Measurements from ENCODE around the gene PIGU. TPM values are rescaled to one million over a fixed set of nuclear protein-coding genes. Genes with fewer than 3 reads are reported as not detected.

The PIGU gene
- total RNA-seq, 2 donors from 2014 or later = 35.8 to 41.2 TPM

DNA sequence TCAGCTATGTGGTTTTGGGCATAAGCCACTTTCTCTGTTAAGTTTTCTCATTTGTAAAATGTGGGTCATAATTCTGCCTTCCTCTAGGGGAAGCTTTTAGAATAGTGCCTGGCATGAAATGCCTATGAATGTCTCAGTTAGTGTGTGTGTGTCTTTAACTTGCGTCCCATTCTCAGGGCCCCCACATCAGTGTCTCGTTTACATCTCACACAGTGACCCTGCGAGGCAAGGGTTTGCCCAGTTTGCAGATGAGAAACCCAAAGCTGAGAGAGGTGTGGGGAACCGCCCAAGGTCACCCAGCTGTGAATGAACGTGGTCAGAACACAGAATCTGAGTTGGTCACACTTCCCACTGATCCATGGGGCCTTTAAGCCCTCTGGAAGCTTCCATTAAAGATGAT lies 146.6 kb downstream of the PIGU start:
- 91 to 93% methylated on average over 4 to 5 of the region's 5 CpGs for WGBS, 2 experiments (ENCODE audit: insufficient coverage in 1 of 2, insufficient read length in 1 of 2)
- DNase-seq = no peak
- H3K27me3 Mint-ChIP-seq (ENCODE audit: insufficient read depth) = no peaks in the 10 kb centered on the region
- peaks cover 2% of the 10 kb centered on the region for H3K4me1 Mint-ChIP-seq
- Histone ChIP-seq H3K27ac (ENCODE audit: low read depth, low read length) (no peak overlapping the region), H3K4me1 (ENCODE audit: control insufficient read depth, insufficient read depth, low read length) (no peaks in the 10 kb centered on the region), H3K9me3 (ENCODE audit: control insufficient read depth, low read length) (no peaks in the 10 kb centered on the region), H3K4me3 (ENCODE audit: low read length) (no peak overlapping the region), H3K36me3 (ENCODE audit: control insufficient read depth, insufficient read depth, low read length) (peaks cover 87% of the 10 kb centered on the region), H3K9ac (ENCODE audit: extremely low read depth, low read length, poor library complexity, severe bottlenecking) (no peak overlapping the region), H3K27me3 (ENCODE audit: control insufficient read depth, insufficient read depth, low read length, poor library complexity, severe bottlenecking) (no peaks in the 10 kb centered on the region)
- H3K9me3 Mint-ChIP-seq = no peaks in the 10 kb centered on the region
- no peak for TF ChIP-seq CTCF (conservative IDR thresholded peaks at IDR 0.05)
- no peak overlapping the region for H3K4me3 Mint-ChIP-seq
- H3K36me3 Mint-ChIP-seq (ENCODE audit: low read depth) = peaks cover 79% of the 10 kb centered on the region
- H3K27ac Mint-ChIP-seq = no peak overlapping the region

DNA sequence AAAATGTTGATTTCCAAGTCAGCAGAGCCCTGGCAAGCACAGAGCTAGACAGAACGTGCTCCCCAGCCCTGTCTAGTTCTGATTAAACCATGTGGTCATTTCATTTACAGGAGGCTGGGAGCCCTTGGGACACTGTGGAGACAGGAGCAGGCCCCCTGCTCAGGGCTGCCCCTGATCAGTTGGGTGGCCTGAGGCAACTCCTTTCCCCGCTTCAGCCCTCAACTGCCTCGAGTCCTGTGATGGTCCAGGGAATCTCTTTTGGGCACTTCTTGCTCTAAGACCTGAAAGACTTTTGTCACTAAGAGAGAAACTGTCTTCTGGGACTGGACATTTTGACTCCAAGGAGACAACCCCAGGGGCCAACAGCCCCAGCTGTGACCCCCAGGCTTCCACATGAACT lies 147.2 kb downstream of the PIGU start:
- no peak for TF ChIP-seq CTCF (conservative IDR thresholded peaks at IDR 0.05)
- DNase-seq = no peak
- H3K27ac ChIP-seq (ENCODE audit: low read depth, low read length) = no peak overlapping the region
- H3K27ac Mint-ChIP-seq = no peak overlapping the region
- peaks cover 84% of the 10 kb centered on the region for H3K36me3 ChIP-seq (ENCODE audit: control insufficient read depth, insufficient read depth, low read length)
- peaks cover 3% of the 10 kb centered on the region for H3K4me1 Mint-ChIP-seq
- H3K4me1 ChIP-seq (ENCODE audit: control insufficient read depth, insufficient read depth, low read length) = no peaks in the 10 kb centered on the region
- no peaks in the 10 kb centered on the region for H3K27me3 ChIP-seq (ENCODE audit: control insufficient read depth, insufficient read depth, low read length, poor library complexity, severe bottlenecking)
- H3K9me3 Mint-ChIP-seq = no peaks in the 10 kb centered on the region
- no peaks in the 10 kb centered on the region for H3K9me3 ChIP-seq (ENCODE audit: control insufficient read depth, low read length)
- peaks cover 74% of the 10 kb centered on the region for H3K36me3 Mint-ChIP-seq (ENCODE audit: low read depth)
- 88 to 96% methylated on average over 3 of the region's 3 CpGs for WGBS, 2 experiments (ENCODE audit: insufficient coverage in 1 of 2, insufficient read length in 1 of 2)
- no peak overlapping the region for H3K4me3 ChIP-seq (ENCODE audit: low read length)
- H3K27me3 Mint-ChIP-seq (ENCODE audit: insufficient read depth) = no peaks in the 10 kb centered on the region
- H3K9ac ChIP-seq (ENCODE audit: extremely low read depth, low read length, poor library complexity, severe bottlenecking) = no peak overlapping the region
- H3K4me3 Mint-ChIP-seq = no peak overlapping the region

DNA sequence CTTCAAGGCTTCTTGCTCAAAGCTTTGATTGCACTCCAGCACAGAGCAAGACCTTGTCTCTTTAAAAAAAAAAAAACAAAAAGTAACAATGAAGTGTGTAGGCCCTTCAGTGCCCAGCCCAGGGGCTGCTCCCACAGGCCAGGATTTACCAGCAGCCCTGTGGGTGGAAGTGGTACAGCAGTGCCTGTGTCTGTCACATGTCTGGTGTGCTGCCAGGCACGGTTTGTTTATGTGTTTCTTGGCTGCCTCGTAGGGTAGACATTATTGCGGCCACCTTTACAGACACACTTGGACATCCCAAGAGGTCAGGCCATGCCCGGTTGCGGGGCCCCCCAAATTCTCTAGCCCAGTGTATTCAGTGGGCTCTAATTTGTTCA lies 148.0 kb downstream of the PIGU start:
- H3K9ac ChIP-seq (ENCODE audit: extremely low read depth, low read length, poor library complexity, severe bottlenecking) = no peak overlapping the region
- H3K36me3 ChIP-seq (ENCODE audit: control insufficient read depth, insufficient read depth, low read length) = peaks cover 82% of the 10 kb centered on the region
- no peaks in the 10 kb centered on the region for H3K9me3 Mint-ChIP-seq
- no peak overlapping the region for H3K27ac ChIP-seq (ENCODE audit: low read depth, low read length)
- WGBS, 2 experiments (ENCODE audit: insufficient coverage in 1 of 2, insufficient read length in 1 of 2) = 99 to 100% methylated on average over 3 to 5 of the region's 5 CpGs
- no peaks in the 10 kb centered on the region for H3K9me3 ChIP-seq (ENCODE audit: control insufficient read depth, low read length)
- no peaks in the 10 kb centered on the region for H3K4me1 ChIP-seq (ENCODE audit: control insufficient read depth, insufficient read depth, low read length)
- no peak for DNase-seq
- H3K4me1 Mint-ChIP-seq = peaks cover 8% of the 10 kb centered on the region
- no peak overlapping the region for H3K27ac Mint-ChIP-seq
- no peak for TF ChIP-seq CTCF (conservative IDR thresholded peaks at IDR 0.05)
- H3K36me3 Mint-ChIP-seq (ENCODE audit: low read depth) = peaks cover 73% of the 10 kb centered on the region
- no peak overlapping the region for H3K4me3 ChIP-seq (ENCODE audit: low read length)
- H3K27me3 Mint-ChIP-seq (ENCODE audit: insufficient read depth) = no peaks in the 10 kb centered on the region
- H3K27me3 ChIP-seq (ENCODE audit: control insufficient read depth, insufficient read depth, low read length, poor library complexity, severe bottlenecking) = no peaks in the 10 kb centered on the region
- H3K4me3 Mint-ChIP-seq = no peak overlapping the region

Measured in endodermal cell (in vitro differentiated cells).